ENCODE measurements around the gene MECR.
"Not testable (repeated sequence)": the region's sequence is repeated elsewhere in the genome, so short reads cannot be mapped to it uniquely, and the experiment has no call there.

MECR gene

GRCh38 chr1:29169976-29170375 is 60.8 kb downstream of the MECR start:
- Mint-ChIP-seq H3K27ac (peak overlapping the region; percentile 68), H3K36me3 (peaks cover 20 to 47% of the 10 kb centered on the region in 2 donors), H3K9me3 (no peaks in the 10 kb centered on the region), H3K4me1 (peaks cover 30 to 57% of the 10 kb centered on the region in 2 donors), H3K27me3 (no peaks in the 10 kb centered on the region), H3K4me3 (peak overlapping the region in 1 of 2 donors; percentile 23)
- DNase-seq (no peak), ATAC-seq (replicated peaks) (no peak)

- H3K27ac Mint-ChIP-seq, result no peak overlapping the region
- H3K36me3 Mint-ChIP-seq, result peaks cover 25 to 50% of the 10 kb centered on the region in 2 donors
- H3K4me3 Mint-ChIP-seq, result no peak overlapping the region
- H3K9me3 Mint-ChIP-seq, result no peaks in the 10 kb centered on the region
- DNase-seq, result no peak
- no peaks in the 10 kb centered on the region for H3K27me3 Mint-ChIP-seq
- no peak for ATAC-seq (replicated peaks)
- peaks cover 33 to 64% of the 10 kb centered on the region in 2 donors for H3K4me1 Mint-ChIP-seq
Observed at GRCh38 chr1:29167904-29168303, 62.8 kb downstream of the MECR start.

- no peak for DNase-seq
- Mint-ChIP-seq H3K4me3 (no peak overlapping the region), H3K27me3 (no peaks in the 10 kb centered on the region), H3K36me3 (peaks cover 27 to 50% of the 10 kb centered on the region in 2 donors), H3K4me1 (peaks cover 26 to 58% of the 10 kb centered on the region in 2 donors), H3K9me3 (no peaks in the 10 kb centered on the region), H3K27ac (no peak overlapping the region)
- ATAC-seq (replicated peaks), result no peak
Observed at GRCh38 chr1:29166291-29166878, 64.3 kb downstream of the MECR start.

- Mint-ChIP-seq H3K4me1 (peaks cover 15 to 40% of the 10 kb centered on the region in 2 donors), H3K36me3 (peaks cover 27 to 38% of the 10 kb centered on the region in 2 donors), H3K9me3 (no peaks in the 10 kb centered on the region), H3K4me3 (no peak overlapping the region), H3K27me3 (no peaks in the 10 kb centered on the region), H3K27ac (no peak overlapping the region)
- ATAC-seq (replicated peaks) (no peak), DNase-seq (no peak)
Observed at GRCh38 chr1:29164588-29164987, 66.1 kb downstream of the MECR start.

GRCh38 chr1:29162476-29163138 is 68.1 kb downstream of the MECR start:
- Mint-ChIP-seq H3K27ac (no peak overlapping the region), H3K4me1 (peaks cover 11 to 26% of the 10 kb centered on the region in 2 donors), H3K4me3 (no peak overlapping the region), H3K36me3 (peaks cover 35 to 42% of the 10 kb centered on the region in 2 donors), H3K9me3 (no peaks in the 10 kb centered on the region), H3K27me3 (no peaks in the 10 kb centered on the region)
- ATAC-seq (replicated peaks) (no peak), DNase-seq (no peak)

GRCh38 chr1:29162025-29162424 is 68.7 kb downstream of the MECR start:
- Mint-ChIP-seq H3K4me3 (no peak overlapping the region), H3K9me3 (no peaks in the 10 kb centered on the region), H3K36me3 (peaks cover 35 to 39% of the 10 kb centered on the region in 2 donors), H3K4me1 (peaks cover 11 to 25% of the 10 kb centered on the region in 2 donors), H3K27me3 (no peaks in the 10 kb centered on the region), H3K27ac (no peak overlapping the region)
- DNase-seq (no peak), ATAC-seq (replicated peaks) (no peak)

GRCh38 chr1:29159773-29160172 is 71.0 kb downstream of the MECR start:
- Mint-ChIP-seq H3K4me3 (no peak overlapping the region), H3K36me3 (peaks cover 35 to 38% of the 10 kb centered on the region in 2 donors), H3K27ac (no peak overlapping the region), H3K27me3 (no peaks in the 10 kb centered on the region), H3K4me1 (peaks cover 5 to 15% of the 10 kb centered on the region in 2 donors), H3K9me3 (no peaks in the 10 kb centered on the region)
- ATAC-seq (replicated peaks) (no peak), DNase-seq (no peak)

GRCh38 chr1:29157269-29157601 is 73.5 kb downstream of the MECR start:
- DNase-seq (no peak), ATAC-seq (replicated peaks) (no peak)
- H3K4me3 Mint-ChIP-seq, result no peak overlapping the region
- H3K4me1 Mint-ChIP-seq, result no peaks in the 10 kb centered on the region
- H3K27ac Mint-ChIP-seq, result no peak overlapping the region
- H3K36me3 Mint-ChIP-seq, result peaks cover 38 to 39% of the 10 kb centered on the region in 2 donors
- H3K27me3 Mint-ChIP-seq, result no peaks in the 10 kb centered on the region
- no peaks in the 10 kb centered on the region for H3K9me3 Mint-ChIP-seq

GRCh38 chr1:29156543-29157268 is 74.0 kb downstream of the MECR start:
- no peak overlapping the region for H3K27ac Mint-ChIP-seq
- no peak for ATAC-seq (replicated peaks)
- H3K4me1 Mint-ChIP-seq, result no peaks in the 10 kb centered on the region
- no peak for DNase-seq
- H3K36me3 Mint-ChIP-seq, result peaks cover 43 to 44% of the 10 kb centered on the region in 2 donors
- no peaks in the 10 kb centered on the region for H3K27me3 Mint-ChIP-seq
- no peak overlapping the region for H3K4me3 Mint-ChIP-seq
- no peaks in the 10 kb centered on the region for H3K9me3 Mint-ChIP-seq

- peaks cover 60 to 74% of the 10 kb centered on the region in 2 donors for H3K36me3 Mint-ChIP-seq
- H3K27ac Mint-ChIP-seq, result peak overlapping the region; percentile 51
Observed at GRCh38 chr1:29152046-29152805, 78.5 kb downstream of the MECR start.

GRCh38 chr1:29150346-29150745 is 80.4 kb downstream of the MECR start:
- not testable (repeated sequence) for H3K4me3 Mint-ChIP-seq; H3K9me3 Mint-ChIP-seq; DNase-seq; H3K4me1 Mint-ChIP-seq; H3K27ac Mint-ChIP-seq; H3K27me3 Mint-ChIP-seq; ATAC-seq (replicated peaks)
- peaks cover 69 to 80% of the 10 kb centered on the region in 2 donors for H3K36me3 Mint-ChIP-seq

More at GRCh38 chr1:29152046-29152805, 78.5 kb downstream of the MECR start:
- Mint-ChIP-seq H3K4me1 (peaks cover 0 to 4% of the 10 kb centered on the region in 2 donors), H3K9me3 (no peaks in the 10 kb centered on the region), H3K4me3 (no peak overlapping the region), H3K27me3 (no peaks in the 10 kb centered on the region)
- ATAC-seq (replicated peaks), result no peak
- DNase-seq, result no peak

- Mint-ChIP-seq H3K4me1 (peaks cover 0 to 4% of the 10 kb centered on the region in 2 donors), H3K27ac (peak overlapping the region; percentile 65), H3K36me3 (peaks cover 70 to 81% of the 10 kb centered on the region in 2 donors), H3K4me3 (no peak overlapping the region), H3K27me3 (no peaks in the 10 kb centered on the region), H3K9me3 (peaks cover 0 to under 1% of the 10 kb centered on the region in 2 donors)
- no peak for DNase-seq
- no peak for ATAC-seq (replicated peaks)
Observed at GRCh38 chr1:29148656-29149491, 81.9 kb downstream of the MECR start.

GRCh38 chr1:29145739-29146437 is 84.8 kb downstream of the MECR start:
- Mint-ChIP-seq H3K4me1 (peaks cover 8 to 9% of the 10 kb centered on the region in 2 donors), H3K27me3 (no peaks in the 10 kb centered on the region), H3K27ac (peak overlapping the region; percentile 49), H3K9me3 (peaks cover 0 to 2% of the 10 kb centered on the region in 2 donors), H3K4me3 (no peak overlapping the region), H3K36me3 (peaks cover 58 to 76% of the 10 kb centered on the region in 2 donors)
- DNase-seq (no peak), ATAC-seq (replicated peaks) (no peak)

All from stimulated activated naive B cell treated with anti-CD40 and anti-IgM and Interleukin-4, amounts not matched to agents 10 μg/mL and 1 μg/mL and 100 μg/mL, for 72 hours (primary cell).